ENCODE results near the gene SNED1.
"Not testable (repeated sequence)": the region's sequence is repeated elsewhere in the genome, so short reads cannot be mapped to it uniquely, and the experiment has no call there.

The SNED1 gene

GRCh38 chr2:240972636-240973521, 25.5 kb upstream of the SNED1 start:
- no peak for DNase-seq (ENCODE audit: low read depth in 3 of 3)

- DNase-seq (ENCODE audit: low read depth in 3 of 3) = no peak
Measured at GRCh38 chr2:240974771-240975572, 23.4 kb upstream of the SNED1 start.

DNA sequence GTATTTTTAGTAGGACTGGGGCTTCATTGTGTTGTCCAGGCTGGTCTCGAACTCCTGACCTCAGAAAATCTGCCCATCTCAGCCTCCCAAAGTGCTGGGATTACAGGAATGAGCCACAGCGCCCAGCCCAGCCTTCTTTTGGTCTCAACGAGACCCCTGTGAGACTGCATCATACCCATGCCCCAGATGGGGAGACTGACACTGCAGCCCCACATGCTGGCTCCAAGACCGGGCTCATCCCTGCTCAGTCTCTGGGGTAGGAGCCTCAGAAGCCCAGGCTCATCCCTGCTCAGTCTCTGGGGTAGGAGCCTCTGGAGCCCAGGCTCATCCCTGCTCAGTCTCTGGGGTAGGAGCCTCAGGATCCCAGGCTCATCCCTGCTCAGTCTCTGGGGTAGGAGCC, 22.5 kb upstream of the SNED1 start:
- DNase-seq (ENCODE audit: low read depth in 3 of 3) = not testable (repeated sequence)

GRCh38 chr2:240981280-240981679, 17.1 kb upstream of the SNED1 start:
- DNase-seq (ENCODE audit: low read depth in 3 of 3) = no peak

GRCh38 chr2:240981871-240982800, 16.3 kb upstream of the SNED1 start:
- no peak for DNase-seq (ENCODE audit: low read depth in 3 of 3)

DNA sequence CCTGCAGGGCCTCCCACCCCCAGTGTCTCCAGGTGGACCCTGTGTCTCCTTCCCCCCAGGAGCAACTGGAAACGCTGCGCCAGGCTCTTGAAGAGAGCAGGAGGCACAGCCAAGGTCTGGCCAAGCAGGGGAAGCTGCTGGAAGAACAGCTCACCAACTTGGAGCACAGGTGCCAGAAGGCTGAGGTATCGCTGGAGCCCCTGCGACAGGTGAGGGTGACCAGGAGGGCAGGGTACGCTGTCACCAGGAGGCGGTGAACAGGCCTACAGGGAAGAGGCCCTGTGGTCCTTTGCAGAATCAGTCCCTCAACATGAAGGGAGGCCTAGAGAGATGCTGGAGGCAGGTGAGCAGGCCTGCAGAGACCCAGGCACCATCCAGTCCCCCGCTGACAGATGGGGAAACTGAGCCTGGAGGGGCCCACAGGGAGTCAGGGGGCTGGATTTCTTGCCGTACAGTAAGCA, 15.6 kb upstream of the SNED1 start:
- no peak for DNase-seq (ENCODE audit: low read depth in 3 of 3)

DNA sequence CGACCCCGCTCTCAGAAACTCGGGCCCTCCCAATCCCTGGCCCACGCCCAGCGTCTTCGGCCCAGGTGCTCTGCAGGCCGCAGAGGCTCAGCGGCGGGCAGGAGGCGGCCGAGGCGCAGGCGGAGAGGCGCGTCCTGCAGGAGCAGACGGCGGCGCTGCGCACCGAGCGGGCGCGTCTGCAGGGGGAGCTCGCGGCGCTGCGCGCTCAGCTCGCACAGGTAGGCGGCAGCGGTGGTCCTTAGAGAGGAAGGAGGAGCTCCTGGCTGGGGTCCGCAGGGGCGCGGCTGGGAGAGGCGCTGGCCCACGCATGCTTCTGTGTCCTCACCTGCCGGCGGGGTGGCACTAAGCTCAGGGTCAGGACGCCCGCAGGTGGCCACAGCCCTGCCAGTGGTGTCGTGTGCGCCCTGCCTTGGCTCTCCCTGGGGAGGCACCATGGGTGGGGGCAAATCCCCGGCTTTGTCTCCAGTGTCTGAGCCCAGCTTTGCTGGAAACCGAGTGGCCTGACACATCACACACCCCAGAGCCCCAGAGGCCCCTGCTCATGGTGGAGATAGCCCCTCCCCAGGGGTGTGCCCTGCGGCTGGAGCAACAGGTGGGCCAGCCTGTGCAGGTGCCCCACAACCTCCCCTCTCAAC, 14.9 kb upstream of the SNED1 start:
- DNase-seq (ENCODE audit: low read depth in 3 of 3) = peak in 1 of 3 experiments; percentile 21

- no peak for DNase-seq (ENCODE audit: low read depth in 3 of 3)
Measured at GRCh38 chr2:240983996-240984498, 14.4 kb upstream of the SNED1 start.

DNA sequence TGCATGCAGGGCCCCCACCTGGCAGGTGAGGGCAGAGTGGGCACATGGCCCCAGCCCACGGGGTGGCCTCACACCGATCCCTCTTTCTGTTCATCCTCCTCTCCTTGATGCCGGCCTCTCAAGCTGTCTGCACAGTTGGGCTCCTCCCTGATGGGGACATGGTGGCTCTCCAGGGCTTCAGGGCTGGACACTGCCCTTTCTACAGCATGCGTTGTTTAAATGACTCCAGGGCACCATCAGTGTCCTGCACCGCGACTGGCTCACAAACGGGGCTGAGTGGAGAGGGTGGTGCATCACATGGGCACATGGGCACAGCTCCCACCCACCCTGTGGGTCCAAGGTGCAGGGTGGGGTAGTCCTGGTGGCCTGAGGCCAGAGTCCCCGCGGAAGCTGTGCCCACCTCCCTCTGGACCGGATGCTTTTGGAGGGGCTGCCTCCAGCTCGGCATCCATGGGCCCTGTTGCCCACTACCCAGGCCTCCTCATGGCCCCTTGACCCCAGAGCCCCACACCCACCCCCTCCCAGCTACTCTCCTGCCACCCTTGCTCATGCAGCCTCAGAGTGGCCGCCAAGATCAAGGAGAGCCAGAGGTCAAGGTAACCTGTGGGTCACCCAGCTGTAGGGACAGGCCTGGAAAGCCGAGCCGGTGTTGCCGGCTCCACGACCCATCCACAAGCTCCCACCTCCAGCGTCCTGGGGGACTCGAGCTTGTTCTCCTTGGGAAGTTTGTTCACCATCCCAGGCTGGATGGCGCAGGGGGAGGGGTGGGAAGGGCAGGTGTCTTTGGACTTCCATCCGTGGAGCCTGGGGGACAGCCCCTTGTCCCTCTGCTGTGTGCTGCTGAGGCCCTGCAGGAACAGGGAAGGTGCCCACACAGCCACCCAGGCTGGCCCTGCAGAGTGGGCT, 12.3 kb upstream of the SNED1 start:
- no peak for DNase-seq (ENCODE audit: low read depth in 3 of 3)

- DNase-seq (ENCODE audit: low read depth in 3 of 3) = no peak
Measured at GRCh38 chr2:240986787-240987411, 11.5 kb upstream of the SNED1 start.

DNA sequence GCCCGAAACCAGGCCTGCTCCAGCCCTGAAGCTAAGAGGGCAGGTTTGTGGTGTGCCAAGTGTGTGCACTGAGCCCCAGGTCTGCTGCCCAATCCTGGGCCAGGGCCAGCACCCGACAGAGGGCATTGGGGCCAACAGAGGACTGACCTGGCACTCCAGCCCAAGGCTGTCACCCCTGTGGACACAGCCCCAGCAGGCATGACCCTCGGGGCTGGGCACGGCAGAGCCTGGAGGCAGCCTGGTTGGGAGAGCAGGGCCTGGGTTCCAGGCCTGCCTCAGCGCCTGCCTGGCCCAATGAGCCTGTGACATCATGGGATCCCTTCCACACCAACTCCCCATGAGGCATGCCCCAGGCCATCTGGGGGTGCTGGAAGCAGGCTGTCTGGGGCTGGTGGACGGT, 10.8 kb upstream of the SNED1 start:
- no peak for DNase-seq (ENCODE audit: low read depth in 3 of 3)

GRCh38 chr2:240988146-240988545, 10.3 kb upstream of the SNED1 start:
- no peak for DNase-seq (ENCODE audit: low read depth in 3 of 3)

GRCh38 chr2:240988571-240989271, 9.7 kb upstream of the SNED1 start:
- no peak for DNase-seq (ENCODE audit: low read depth in 3 of 3)

DNA sequence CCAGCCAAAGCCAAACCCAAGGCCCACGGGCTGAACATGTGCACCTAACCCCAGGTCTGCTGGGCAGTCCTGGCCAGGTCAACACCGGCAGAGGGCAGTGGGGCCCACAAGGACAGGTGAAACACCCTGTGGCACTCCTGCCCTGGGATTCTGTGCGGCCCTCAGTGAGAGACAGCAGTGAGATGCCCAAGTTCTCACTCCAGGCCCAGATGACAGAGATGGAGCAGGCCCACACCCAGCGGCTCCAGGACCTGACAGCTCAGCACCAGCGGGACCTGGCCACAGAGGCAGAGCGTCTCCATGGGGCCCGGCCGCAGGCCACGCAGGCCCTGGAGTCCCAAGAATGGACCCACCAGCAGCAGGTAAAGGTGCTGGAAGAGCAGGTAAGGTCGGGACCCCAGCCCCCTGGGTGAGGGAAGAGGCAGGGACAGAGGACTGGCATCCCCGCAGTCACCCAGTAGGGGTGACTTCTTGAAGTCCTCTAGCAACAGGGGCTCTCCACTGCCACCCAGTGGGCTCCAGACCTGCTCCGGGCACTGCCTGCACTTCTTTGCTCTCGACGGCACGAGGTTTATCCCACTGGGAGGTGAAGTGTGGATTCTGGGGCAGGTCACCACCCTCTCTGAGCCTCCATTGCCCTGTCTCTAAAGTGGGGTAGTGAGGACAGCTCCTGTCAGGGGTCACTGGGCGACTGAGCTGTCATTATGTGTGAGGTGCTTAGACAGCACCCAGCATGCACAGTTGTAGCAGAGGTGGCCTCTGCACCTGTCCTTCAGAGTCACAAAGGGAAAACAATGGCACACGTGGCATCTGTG, 8.8 kb upstream of the SNED1 start:
- DNase-seq (ENCODE audit: low read depth in 3 of 3) = no peak

DNA sequence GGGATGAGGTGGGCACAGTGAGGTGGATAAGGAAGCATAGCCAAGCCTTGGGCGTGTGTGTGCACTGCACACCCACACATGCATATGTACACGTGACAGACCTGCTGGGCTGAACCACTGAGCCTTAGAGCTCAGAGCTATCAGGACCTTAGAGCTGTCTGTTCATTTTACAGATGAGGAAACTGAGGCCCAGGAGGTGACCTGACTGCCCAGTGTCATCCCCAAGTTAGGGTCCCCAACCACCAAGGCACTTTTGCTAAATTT, 8.2 kb upstream of the SNED1 start:
- no peak for DNase-seq (ENCODE audit: low read depth in 3 of 3)

DNA sequence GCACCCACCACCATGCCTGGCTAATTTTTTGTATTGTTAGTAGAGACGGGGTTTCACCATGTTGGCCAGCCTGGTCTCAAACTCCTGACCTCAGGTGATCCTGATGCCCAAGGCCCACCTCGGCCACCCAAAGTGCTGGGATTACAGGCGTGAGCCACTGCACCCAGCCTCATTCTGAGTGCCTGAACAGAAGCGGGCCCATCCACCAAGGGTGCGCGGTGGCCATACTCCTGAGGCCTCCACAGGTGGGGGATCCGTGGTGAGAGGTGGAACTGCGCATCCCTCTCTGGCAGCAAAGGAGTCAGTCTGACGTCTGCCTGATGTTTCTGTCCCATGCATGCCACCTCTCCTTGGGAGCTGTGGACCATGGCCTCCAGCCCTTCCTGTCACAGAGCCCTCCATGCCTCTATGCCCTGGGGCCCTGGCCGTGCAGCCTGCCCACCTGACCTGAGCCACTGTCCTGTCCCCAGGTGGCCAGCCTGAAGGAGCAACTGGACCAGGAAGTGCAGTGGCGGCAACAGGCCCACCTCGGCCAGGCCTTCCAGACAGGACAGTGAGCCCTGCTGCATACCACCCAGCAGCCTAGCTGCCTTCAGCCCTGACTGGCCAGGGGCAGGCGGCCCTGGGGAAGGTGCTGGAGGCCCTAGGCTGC, 7.6 kb upstream of the SNED1 start:
- no peak for DNase-seq (ENCODE audit: low read depth in 3 of 3)

DNA sequence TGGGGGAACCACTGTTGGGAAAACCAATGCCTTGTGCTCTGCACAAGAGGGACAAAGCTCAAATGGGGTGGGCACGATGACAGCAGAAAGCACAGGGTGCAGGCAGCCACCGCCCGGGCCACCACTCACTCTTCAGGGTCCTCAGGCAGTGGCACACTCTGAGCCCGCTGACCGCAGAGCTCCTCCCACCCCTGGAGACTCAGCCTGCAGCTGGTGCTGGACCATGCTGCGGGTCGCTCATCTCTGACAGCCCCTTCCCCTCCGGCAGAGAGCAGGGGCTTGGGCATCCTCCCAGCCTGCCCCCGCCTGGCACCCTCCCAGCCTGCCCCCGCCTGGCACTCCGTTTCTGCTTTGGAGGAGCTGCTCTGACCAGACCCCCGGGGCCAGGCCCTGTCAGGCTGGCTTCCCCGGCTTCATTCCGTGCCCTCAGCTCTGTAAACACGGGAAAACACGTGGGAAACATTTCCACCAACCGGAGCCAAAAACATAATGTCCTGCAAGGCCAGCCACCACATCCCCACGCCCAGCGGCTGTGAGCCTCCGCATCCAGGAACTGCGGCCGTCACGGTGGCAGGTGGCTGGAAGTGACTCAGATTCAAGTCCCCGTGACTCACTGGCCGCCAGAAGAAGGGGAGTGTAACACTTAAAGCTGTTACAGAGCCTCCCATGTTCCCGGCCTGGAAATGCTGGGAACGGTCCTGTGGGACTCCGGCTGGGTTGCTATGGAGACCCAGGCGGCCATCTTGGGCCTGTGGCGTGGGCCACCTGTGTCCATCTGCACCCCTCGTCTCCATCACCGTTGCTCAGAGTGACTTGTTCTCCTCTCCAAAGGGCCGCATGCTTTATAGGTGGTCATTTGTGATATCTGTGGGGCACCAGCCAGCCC, 6.8 kb upstream of the SNED1 start:
- DNase-seq (ENCODE audit: low read depth in 3 of 3) = no peak

All from stimulated activated CD4-positive, alpha-beta T cell treated with anti-CD3 and anti-CD28 coated beads, TNF-alpha, amount 100 ng/mL, for 24 hours (primary cell).